ENCODE measurements around the gene SPATA31C1.

- TF ChIP-seq CTCF (IDR thresholded peaks at IDR 0.05) (no peak), EZH2 (IDR thresholded peaks at IDR 0.05; ENCODE audit: borderline replicate concordance, insufficient read depth, low read depth, low read length, poor library complexity, severe bottlenecking) (no peak)
These were observed 38.7 kb upstream of the SPATA31C1 start for GRCh38 chr9:87878989-87879511.
